HCT116 (cell line): Measurements from ENCODE around the gene CTR9. TPM values are rescaled to one million over a fixed set of nuclear protein-coding genes. Genes with fewer than 3 reads are reported as not detected.

Experiments
- ATAC-seq: fragments of 200-7000 bp; cut with Tn5 transposase; 2 replicates; pipeline ENCODE4 v1.9.1; 2020; ENCODE audit warnings: mild to moderate bottlenecking, moderate library complexity
- BruUV-seq: library from RNA; stranded (reverse); fragments of 400-500 nt; replicated peaks from 2 replicates; lab custom pipeline; 2021; lab: Mats Ljungman, UMichigan
- CTCF ChIA-PET: fragments of 300-600 bp; sonication (Branson Sonifier 250); formaldehyde crosslinking; loops from one replicate; lab custom pipeline; 2021; ENCODE audit warnings: antibody characterized with exemption; lab: Charles Lee
- POLR2A ChIA-PET: fragments of 300-600, 350-600 bp; sonication (Branson Sonifier 250); formaldehyde crosslinking; loops from one replicate; lab custom pipeline; 2021; ENCODE audit warnings: antibody characterized with exemption; lab: Charles Lee
- RAD21 ChIA-PET, 2 experiments: fragments of 300-600 bp; sonication (Branson Sonifier 250); formaldehyde crosslinking; loops; one replicate each; lab custom pipeline; 2023; ENCODE audit warnings: low total read pairs in 2 of 2; ENCODE audit not compliant: uncharacterized antibody in 2 of 2, unreplicated experiment in 2 of 2, low non-redundant PET in 1 of 2; lab: Charles Lee
- DNase-seq: peaks from one replicate; pipeline ENCODE4 v3.0.0-alpha.2; 2010; ENCODE audit warnings: low read depth, low spot score
- H2AFZ ChIP-seq: fragments of 200-600 bp; shearing (Covaris generic), sonication (generic); 2 replicates; pipeline ENCODE4 v1.6.1; 2017; ENCODE audit warnings: low read depth, mixed run types, mixed read lengths, antibody characterized with exemption, low read length; ENCODE audit not compliant: poor library complexity, severe bottlenecking
- H3K27ac ChIP-seq: 2 replicates; pipeline ENCODE4 v1.5.1; 2012; ENCODE audit warnings: low read depth, low read length
- H3K27me3 ChIP-seq: fragments of 200-600 bp; sonication (generic); 2 replicates; pipeline ENCODE4 v1.6.1; 2016; ENCODE audit warnings: mixed run types, low read length, mixed read lengths; ENCODE audit not compliant: insufficient read depth
- H3K36me3 ChIP-seq, 2 experiments: fragments of 200-500 bp in 1 of 2; fragments of 200-600 bp in 1 of 2; sonication (Bioruptor generic) in 1 of 2; sonication (generic) in 1 of 2; 2 replicates each; pipeline versions ENCODE4 v1.5.1 to v1.6.1; 2014 to 2016; ENCODE audit warnings: low read length in 2 of 2, inconsistent platforms in 1 of 2, mixed read lengths in 1 of 2, mixed run types in 1 of 2; ENCODE audit not compliant: insufficient read depth in 2 of 2, control insufficient read depth in 1 of 2
- H3K4me1 ChIP-seq, 2 experiments: fragments of 200-600 bp in 1 of 2; sonication (generic) in 1 of 2; 2 replicates each; pipeline versions ENCODE4 v1.5.1 to v1.6.1; 2012 to 2017; ENCODE audit warnings: low read length in 2 of 2, inconsistent platforms in 1 of 2, mild to moderate bottlenecking in 1 of 2, mixed read lengths in 1 of 2, mixed run types in 1 of 2, moderate library complexity in 1 of 2; ENCODE audit not compliant: insufficient read depth in 2 of 2, control insufficient read depth in 1 of 2
- H3K4me2 ChIP-seq: fragments of 200-600 bp; sonication (generic); 2 replicates; pipeline ENCODE4 v1.6.1; 2017; ENCODE audit warnings: mixed run types, low read length, mixed read lengths
- H3K4me3 ChIP-seq, 2 experiments: fragments of 200-600 bp in 1 of 2; sonication (generic) in 1 of 2; replicated peaks in 1 of 2; 2 replicates each; pipeline ENCODE4 v1.5.1; 2011 to 2016; ENCODE audit warnings: low read length in 2 of 2, control low read depth in 1 of 2, low read depth in 1 of 2, mild to moderate bottlenecking in 1 of 2, mixed read lengths in 1 of 2, mixed run types in 1 of 2
- H3K79me2 ChIP-seq: fragments of 200-600 bp; sonication (generic); 2 replicates; pipeline ENCODE4 v1.6.1; 2017; ENCODE audit warnings: mild to moderate bottlenecking, mixed run types, low read length, moderate library complexity, mixed read lengths; ENCODE audit not compliant: insufficient read depth
- H3K9ac ChIP-seq: fragments of 200-600 bp; sonication (generic); 2 replicates; pipeline ENCODE4 v1.6.1; 2016; ENCODE audit warnings: low read length, mixed read lengths
- H3K9me2 ChIP-seq: fragments of 200-600 bp; sonication (generic), shearing (Covaris generic); 2 replicates; pipeline ENCODE4 v1.6.1; 2017; ENCODE audit warnings: mixed run types, mild to moderate bottlenecking, moderate library complexity; ENCODE audit not compliant: insufficient read depth
- H3K9me3 ChIP-seq, 2 experiments: fragments of 200-500 bp in 1 of 2; fragments of 200-600 bp in 1 of 2; sonication (Bioruptor generic) in 1 of 2; sonication (generic) in 1 of 2; 2 replicates each; pipeline ENCODE4 v1.6.1; 2014 to 2017; ENCODE audit warnings: low read length in 2 of 2, mixed read lengths in 2 of 2, inconsistent platforms in 1 of 2, low read depth in 1 of 2, mild to moderate bottlenecking in 1 of 2, mixed run types in 1 of 2, moderate library complexity in 1 of 2; ENCODE audit not compliant: control insufficient read depth in 1 of 2, insufficient read depth in 1 of 2
- H4K20me1 ChIP-seq: fragments of 200-600 bp; sonication (generic), shearing (Covaris generic); 2 replicates; pipeline ENCODE4 v1.6.1; 2017; ENCODE audit warnings: mixed run types, mild to moderate bottlenecking, moderate library complexity; ENCODE audit not compliant: insufficient read depth
- ATF3 ChIP-seq: IDR thresholded peaks from 2 replicates; pipeline ENCODE4 v1.6.1; 2012
- CTCF ChIP-seq, 3 experiments: fragments of 200-600 bp in 1 of 3; sonication (generic) in 1 of 3; IDR thresholded peaks in 2 of 3; conservative IDR thresholded peaks in 1 of 3; 2 replicates each; pipeline ENCODE4 v1.5.1; 2012 to 2017; ENCODE audit warnings: low read depth in 2 of 3, low read length in 2 of 3, antibody characterized with exemption in 1 of 3, borderline replicate concordance in 1 of 3, control low read depth in 1 of 3, mild to moderate bottlenecking in 1 of 3, mixed read lengths in 1 of 3, mixed run types in 1 of 3, moderate library complexity in 1 of 3; ENCODE audit not compliant: insufficient read depth in 1 of 3
- EGR1 ChIP-seq: IDR thresholded peaks from 2 replicates; pipeline ENCODE4 v1.6.1; 2012; ENCODE audit warnings: low read depth
- ELF1 ChIP-seq: IDR thresholded peaks from 2 replicates; pipeline ENCODE4 v1.6.1; 2012; ENCODE audit warnings: low read depth, borderline replicate concordance
- EZH2 ChIP-seq: fragments of 200-600 bp; sonication (generic); IDR thresholded peaks from 2 replicates; pipeline ENCODE4 v1.6.1; 2017; ENCODE audit warnings: antibody characterized with exemption, mixed run types
- EZH2phosphoT487 ChIP-seq: fragments of 200-600 bp; IDR thresholded peaks from 2 replicates; pipeline ENCODE4 v1.6.1; 2018; ENCODE audit warnings: antibody characterized with exemption, borderline replicate concordance
- FOSL1 ChIP-seq: IDR thresholded peaks from 2 replicates; pipeline ENCODE4 v1.6.1; 2012; ENCODE audit warnings: low read depth
- JUND ChIP-seq: IDR thresholded peaks from 2 replicates; pipeline ENCODE4 v1.6.1; 2012
- MAX ChIP-seq: IDR thresholded peaks from 2 replicates; pipeline ENCODE4 v1.6.1; 2012
- POLR2A ChIP-seq: IDR thresholded peaks from 2 replicates; pipeline ENCODE4 v1.7.0; 2011; ENCODE audit warnings: borderline replicate concordance; ENCODE audit not compliant: insufficient read depth, insufficient read length; ENCODE audit errors: extremely low read depth
- RAD21 ChIP-seq: IDR thresholded peaks from 2 replicates; pipeline ENCODE4 v1.6.1; 2012; ENCODE audit warnings: low read depth, mild to moderate bottlenecking
- REST ChIP-seq: IDR thresholded peaks from 2 replicates; pipeline ENCODE4 v1.6.1; 2012; ENCODE audit warnings: low read depth
- SP1 ChIP-seq: IDR thresholded peaks from 2 replicates; pipeline ENCODE4 v1.6.1; 2012; ENCODE audit warnings: low read depth
- SRF ChIP-seq: IDR thresholded peaks from 2 replicates; pipeline ENCODE4 v1.6.1; 2012; ENCODE audit warnings: low read depth
- TCF7L2 ChIP-seq: IDR thresholded peaks from 2 replicates; pipeline ENCODE4 v1.7.0; 2011; ENCODE audit warnings: borderline replicate concordance, inconsistent platforms; ENCODE audit not compliant: insufficient read depth, insufficient read length; ENCODE audit errors: extremely low read depth
- ZFX ChIP-seq: fragments of 450-650 bp; IDR thresholded peaks from 2 replicates; pipeline ENCODE4 v1.6.1; 2017
- ZNF274 ChIP-seq: fragments of 200-500 bp; sonication (Bioruptor generic); IDR thresholded peaks from 2 replicates; pipeline ENCODE4 v1.6.1; 2014; ENCODE audit warnings: mild to moderate bottlenecking, low read depth, low read length, inconsistent platforms
- intact Hi-C: fragments of 100-400 bp; cut with micrococcal nuclease; formaldehyde crosslinking; loops from 2 replicates; pipeline ENCODE4 v1.10.0; 2022
- total RNA-seq: library from RNA; stranded (reverse); gene quantifications from one replicate; pipeline ENCODE4 v1.2.1, GENCODE V29; 2021; ENCODE audit not compliant: unreplicated experiment

CTR9 gene
- total RNA-seq, 1 experiment from 2014 or later = 68.4 TPM

- no peaks in the 10 kb centered on the region for H3K9me2 ChIP-seq
- CTCF ChIA-PET = no interaction called here
- no peaks in the 10 kb centered on the region for H3K36me3 ChIP-seq
- no TSS peak for BruUV-seq
- ATAC-seq = no peak
- no peak overlapping the region for H3K4me2 ChIP-seq
- H3K79me2 ChIP-seq = no peaks in the 10 kb centered on the region
- POLR2A ChIA-PET = no interaction called here
- H3K4me1 ChIP-seq = no peaks in the 10 kb centered on the region
- no peak overlapping the region for H3K27ac ChIP-seq
- H3K9ac ChIP-seq = no peak overlapping the region
- TF ChIP-seq REST (no peak), ZNF274 (no peak), SP1 (no peak), EZH2phosphoT487 (no peak), EGR1 (no peak), JUND (no peak), EZH2 (no peak), SRF (no peak), CTCF (IDR thresholded peaks at IDR 0.05 in 2 of 3, conservative IDR thresholded peaks at IDR 0.05 in 1 of 3; ENCODE audit: borderline replicate concordance in 1 of 3, insufficient read depth in 1 of 3, low read depth in 2 of 3, low read length in 2 of 3) (no peak), ATF3 (no peak), TCF7L2 (no peak), FOSL1 (no peak), ELF1 (no peak), POLR2A (no peak), RAD21 (no peak), ZFX (no peak), MAX (no peak)
- TF ChIP-seq, all 23 proteins: peak for 0
- Histone ChIP-seq H3K4me3 (no peak overlapping the region), H3K9me3 (no peaks in the 10 kb centered on the region), H2AFZ (no peak overlapping the region), H4K20me1 (no peaks in the 10 kb centered on the region), H3K27me3 (no peaks in the 10 kb centered on the region)
- no peak for DNase-seq
- RAD21 ChIA-PET = no interaction called here
- intact Hi-C loops = no loop called here
Measured at GRCh38 chr11:10786451-10786850, 35.4 kb downstream of the CTR9 start.
